Activated T-cell treated with anti-CD3 and anti-CD28 coated beads for 4 hours (primary cell): ENCODE results near the gene MAP3K1.
"Not testable (repeated sequence)": the region's sequence is repeated elsewhere in the genome, so short reads cannot be mapped to it uniquely, and the experiment has no call there.

Experiments used
- DNase-seq: peaks from one replicate; pipeline ENCODE4 v3.0.0-alpha.2; 2020

MAP3K1 gene

GRCh38 chr5:56816546-56817081 lies 1.3 kb downstream of the MAP3K1 start:
- DNase-seq: no peak

DNA sequence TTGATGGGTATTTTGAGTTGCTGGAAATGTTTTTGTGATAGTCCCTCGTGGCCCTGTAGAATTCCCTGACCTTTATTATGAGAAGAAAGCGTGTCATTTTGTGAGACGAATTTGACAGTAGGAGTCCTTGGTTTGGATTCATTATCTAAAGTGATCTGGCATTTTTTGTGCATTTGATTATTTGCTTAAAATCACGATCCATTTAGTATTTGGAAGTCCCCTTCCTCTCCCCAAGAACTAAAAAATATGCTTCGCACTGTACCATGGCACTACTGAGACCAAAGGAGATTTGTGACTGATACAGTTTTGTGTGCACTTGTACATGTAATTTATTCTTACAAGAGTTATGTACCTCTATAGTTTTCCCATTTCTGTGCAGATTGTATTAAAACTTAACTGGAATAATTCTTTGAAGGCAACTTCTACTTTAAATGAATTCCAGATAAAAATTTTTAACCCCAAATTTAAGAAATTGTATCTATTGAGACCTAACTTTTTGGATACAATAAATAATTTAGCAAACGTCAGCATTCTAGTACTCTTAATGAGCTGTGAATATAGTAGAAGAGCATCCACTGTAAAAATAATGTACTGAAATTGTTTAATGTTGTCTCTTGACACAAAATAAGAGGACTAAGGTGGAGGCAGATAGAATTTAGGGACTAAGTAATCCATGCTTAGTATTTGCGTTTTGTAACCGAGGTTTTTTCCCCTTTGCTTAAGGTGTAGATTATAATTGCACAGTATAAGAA lies 2.1 kb downstream of the MAP3K1 start:
- no peak for DNase-seq

GRCh38 chr5:56818450-56819037 lies 3.2 kb downstream of the MAP3K1 start:
- DNase-seq: no peak

DNA sequence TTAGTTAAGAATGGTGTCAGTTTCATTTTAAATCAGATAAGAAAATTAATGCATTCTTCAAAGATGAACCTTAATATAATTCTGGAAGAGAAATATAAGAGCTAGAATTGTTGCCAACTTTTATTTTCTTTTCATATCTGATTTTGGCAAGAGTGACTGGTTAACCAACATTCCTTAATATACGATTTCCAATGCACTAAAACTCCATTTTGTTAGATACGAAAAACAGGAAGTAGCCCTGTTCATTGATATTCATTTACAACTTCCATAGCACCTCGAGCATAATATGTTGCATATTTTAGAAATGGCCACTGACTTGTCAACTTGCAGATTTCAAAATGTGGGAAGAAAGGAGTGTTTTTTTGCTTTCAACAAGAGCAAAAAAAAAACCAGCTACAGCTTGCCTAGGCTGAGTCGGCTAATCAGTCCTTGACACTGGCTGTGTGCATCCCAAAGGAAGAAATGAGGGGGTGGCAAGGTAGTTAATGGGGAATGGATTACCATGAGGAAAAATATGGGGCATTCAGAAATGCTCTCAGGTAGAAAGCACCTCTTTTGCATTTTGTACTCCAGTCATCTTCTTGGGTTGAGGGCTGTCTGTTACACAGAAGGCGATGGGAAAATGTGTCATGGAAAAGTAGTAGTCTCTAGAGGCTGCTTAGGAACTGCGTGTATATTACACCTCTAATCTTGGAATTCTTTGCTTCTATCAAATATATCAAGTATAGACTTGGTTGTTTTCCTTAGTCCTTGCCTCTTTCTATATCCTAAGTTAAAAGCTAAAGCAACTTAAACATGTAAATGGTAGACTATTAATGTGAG lies 3.9 kb downstream of the MAP3K1 start:
- no peak for DNase-seq

GRCh38 chr5:56821868-56822267 lies 6.5 kb downstream of the MAP3K1 start:
- DNase-seq: not testable (repeated sequence)

DNA sequence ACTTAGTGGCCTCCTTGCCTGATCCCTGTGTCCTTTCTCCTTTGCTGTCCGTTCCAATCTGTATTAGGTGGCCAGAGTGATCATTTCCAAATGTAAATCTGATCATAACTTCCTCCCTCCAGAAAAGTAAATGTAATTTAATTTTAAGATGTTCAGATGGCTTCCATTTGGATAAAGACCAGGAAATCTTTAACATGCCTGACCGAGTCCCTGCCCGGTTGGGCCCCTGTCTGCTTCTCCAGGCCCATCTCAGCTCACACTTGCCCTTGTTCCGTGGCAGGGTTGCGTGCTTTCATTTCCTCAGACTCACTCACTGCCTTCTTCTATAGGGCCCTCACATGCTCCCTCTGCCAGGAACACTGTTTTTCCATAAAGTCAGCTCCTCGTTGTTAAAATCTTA lies 7.6 kb downstream of the MAP3K1 start:
- DNase-seq: no peak

- no peak for DNase-seq
Observed at GRCh38 chr5:56824019-56824418, 8.7 kb downstream of the MAP3K1 start.

DNA sequence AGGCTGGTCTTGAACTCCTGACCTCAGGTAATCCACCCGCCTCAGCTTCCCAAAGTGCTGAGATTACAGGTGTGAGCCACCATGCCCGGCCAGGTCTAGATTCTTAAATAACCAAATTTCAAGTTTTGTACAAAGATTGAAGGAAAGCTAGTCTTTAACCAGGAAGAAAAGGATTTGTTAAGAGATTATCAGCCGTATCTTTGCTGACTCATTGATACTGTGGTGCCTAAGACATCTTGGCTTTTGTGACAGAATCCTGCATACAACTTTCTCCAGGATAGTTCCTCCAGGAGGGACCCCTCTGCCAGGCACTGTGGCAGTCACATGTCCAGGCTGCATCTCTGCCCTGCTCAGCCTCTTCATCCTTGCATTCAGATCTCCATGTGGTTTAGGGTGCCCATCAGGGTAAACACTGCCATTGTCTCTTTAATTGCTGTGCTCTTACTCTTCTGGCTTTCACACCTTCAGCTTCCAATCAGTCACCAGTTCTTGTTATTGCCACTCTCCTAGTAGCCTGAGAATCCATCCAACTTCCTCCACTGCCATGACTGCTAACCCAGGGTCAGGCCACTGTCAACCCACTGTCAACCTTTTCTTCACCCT lies 10.0 kb downstream of the MAP3K1 start:
- no peak for DNase-seq

GRCh38 chr5:56827049-56827448 lies 11.7 kb downstream of the MAP3K1 start:
- no peak for DNase-seq

- DNase-seq: no peak
Observed at GRCh38 chr5:56827924-56828323, 12.6 kb downstream of the MAP3K1 start.

GRCh38 chr5:56829137-56829908 lies 14.0 kb downstream of the MAP3K1 start:
- DNase-seq: peak; percentile 48

- no peak for DNase-seq
Observed at GRCh38 chr5:56831773-56832172, 16.4 kb downstream of the MAP3K1 start.

DNA sequence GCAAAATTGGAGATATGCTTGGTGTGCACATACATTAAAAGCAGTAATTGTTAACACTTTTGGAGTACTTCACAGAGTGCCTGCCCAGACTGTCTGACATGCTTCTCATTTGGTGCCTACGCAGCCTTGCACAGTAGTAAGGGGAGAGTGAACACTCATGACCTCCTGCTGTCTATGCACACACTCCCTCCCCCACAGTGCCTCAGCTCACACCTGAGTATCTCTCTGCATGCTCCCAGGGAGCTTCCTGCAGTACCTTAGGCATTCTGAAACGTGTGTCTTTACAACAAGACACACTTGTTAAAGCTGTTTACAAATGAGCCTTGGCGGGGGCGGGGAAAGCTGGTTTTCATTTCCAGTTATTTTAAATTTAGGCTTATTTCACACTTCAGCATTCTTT lies 18.0 kb downstream of the MAP3K1 start:
- DNase-seq: no peak

GRCh38 chr5:56837381-56837780 lies 22.0 kb downstream of the MAP3K1 start:
- DNase-seq: no peak

DNA sequence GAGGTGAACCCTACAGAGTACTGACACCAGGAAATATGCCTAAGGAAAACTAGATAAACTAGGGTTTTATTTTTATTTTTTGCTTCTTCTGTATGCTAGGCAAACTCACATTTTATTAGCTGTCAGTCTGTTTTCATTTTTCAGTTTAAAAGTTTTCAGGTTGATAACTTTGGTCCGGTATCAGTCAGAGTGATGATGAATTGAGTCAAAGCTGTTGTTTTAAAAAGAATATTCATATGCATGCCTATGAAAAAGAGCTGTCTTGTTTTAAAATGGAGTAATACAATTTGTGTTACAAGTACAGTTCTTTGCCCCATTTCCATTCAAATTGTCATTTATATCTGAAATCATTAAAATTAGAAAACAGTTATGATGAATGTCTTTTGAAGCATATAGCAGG lies 22.6 kb downstream of the MAP3K1 start:
- no peak for DNase-seq

DNA sequence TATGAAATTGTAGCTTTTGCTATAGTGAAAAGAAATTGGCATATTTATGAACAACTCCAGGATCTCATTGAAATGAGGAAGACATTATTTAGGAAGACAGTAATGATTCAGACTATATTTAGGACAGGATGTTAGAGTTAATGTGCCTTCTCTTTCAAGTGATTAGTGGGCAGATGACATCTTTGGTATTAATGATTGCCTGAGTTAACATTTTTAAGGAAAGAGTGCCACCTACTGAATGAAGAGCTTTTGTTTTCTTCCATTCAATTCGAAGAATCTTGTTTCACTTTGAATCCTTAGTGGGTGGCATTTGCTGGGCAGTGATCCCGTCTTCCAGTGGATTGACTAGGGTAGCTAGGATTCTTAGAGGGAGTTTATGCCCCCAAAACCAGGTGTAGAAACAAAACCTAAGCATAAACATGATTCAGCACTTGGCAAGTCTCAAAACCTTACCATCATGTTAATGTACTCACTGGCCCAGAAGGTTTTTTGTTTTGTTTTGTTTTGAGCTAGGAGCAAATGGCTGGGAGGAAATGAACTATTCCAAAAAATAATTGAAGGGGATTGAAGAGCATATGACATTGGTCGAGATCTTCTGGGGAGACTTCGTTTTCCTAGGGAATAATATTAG lies 23.2 kb downstream of the MAP3K1 start:
- no peak for DNase-seq

- no peak for DNase-seq
Observed at GRCh38 chr5:56839062-56839461, 23.7 kb downstream of the MAP3K1 start.

DNA sequence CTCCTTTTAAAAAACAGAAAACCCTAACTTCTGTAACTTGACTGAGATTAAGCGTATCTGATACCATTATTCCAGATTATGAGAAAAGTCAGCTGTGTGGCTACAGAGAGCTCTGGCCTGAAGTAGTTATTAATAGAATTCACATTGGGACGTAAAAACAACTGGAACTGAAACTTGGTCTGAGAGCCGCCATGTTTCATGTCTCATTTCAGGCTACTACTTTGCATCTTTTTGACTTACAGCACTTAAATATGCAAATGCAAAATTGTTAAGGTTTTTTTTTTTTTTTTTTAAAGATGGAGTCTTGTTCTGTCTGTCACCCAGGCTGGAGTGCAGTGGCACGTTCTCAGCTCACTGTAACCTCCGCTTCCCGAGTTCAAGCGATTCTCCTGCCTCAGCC lies 25.2 kb downstream of the MAP3K1 start:
- DNase-seq: no peak

DNA sequence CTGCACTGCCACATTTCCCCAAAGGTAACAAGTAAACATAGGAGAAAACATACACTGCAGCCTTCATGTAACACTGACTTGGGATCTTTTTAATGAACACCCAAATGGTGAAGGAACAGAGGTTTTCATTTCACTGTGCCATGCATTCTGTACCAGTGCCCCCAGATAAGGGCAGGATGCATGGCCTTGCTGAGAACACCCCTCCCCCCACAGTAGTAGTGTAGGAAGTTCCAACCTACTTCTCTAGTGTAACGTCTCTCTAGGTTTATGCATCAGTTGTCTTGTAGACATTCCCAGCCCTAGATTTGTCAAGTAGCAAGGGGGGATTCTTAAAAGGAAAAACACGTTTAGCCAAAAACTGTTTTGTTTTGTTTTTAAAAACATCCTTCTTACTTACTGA lies 29.9 kb downstream of the MAP3K1 start:
- no peak for DNase-seq

DNA sequence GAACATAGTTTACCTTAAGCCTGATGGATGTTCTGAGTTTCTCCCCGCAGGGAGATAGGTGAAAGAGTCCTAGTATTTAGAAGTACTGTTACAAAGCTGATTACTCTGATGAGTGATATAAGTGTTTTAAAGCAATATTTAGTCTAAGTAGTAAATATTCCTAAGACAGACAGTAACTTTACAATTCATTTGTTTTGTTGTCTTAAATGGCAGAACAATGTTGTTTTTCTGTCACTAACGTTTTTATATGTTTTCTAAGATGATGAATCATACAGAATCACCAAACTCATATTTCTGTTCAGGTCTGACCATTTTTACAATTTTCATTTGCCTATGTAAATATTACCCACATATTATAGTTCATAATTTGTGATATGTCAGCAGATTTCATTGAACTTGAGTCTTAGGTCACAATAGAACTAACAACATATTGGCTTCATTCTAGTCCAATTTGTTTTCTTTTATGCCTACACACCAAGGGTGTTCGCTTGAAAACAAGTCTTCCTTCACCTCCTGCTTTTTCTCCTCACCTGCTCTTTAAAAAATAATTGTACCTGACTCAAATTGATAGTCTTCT lies 30.6 kb downstream of the MAP3K1 start:
- DNase-seq: no peak

DNA sequence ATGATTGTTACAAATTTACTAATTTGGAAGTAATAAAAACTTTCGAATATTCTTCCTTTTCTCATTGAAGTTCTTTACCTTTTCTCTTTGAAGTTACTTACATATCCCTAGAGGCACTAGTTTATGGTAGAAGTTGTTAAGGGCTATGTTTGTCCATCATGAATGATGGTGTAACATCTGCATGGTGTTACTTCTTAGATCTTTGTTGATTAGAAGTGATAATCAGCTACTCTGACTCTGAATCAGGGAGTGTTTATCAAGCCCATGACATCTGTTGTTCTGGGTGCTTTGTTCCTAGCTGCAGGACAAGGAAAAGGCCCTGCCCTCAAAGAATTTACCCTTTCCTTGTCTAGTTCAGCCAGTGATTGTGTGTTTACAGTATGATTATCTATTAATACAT lies 32.9 kb downstream of the MAP3K1 start:
- no peak for DNase-seq

DNA sequence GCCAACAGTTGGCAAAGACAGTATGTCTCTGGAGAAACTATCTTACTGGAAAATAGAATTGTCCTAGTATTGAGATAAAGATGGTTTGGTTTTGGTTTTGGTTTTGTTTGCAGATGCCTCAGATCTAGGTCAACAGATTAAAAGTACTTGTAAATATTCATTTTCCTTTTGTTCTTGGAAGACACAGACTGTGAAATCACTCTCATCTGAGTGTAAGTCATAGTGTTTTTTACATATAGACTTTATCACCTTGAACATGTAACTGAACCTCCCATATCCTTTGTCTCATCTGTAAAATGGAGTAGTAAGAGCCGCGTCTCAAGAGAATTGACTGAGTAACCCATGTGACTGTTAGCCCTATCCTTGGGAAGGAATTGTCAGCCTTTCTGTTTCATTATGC lies 34.3 kb downstream of the MAP3K1 start:
- DNase-seq: no peak
